ENCODE measurements around the gene FIG4. TPM values are rescaled to one million over a fixed set of nuclear protein-coding genes. Genes with fewer than 3 reads are reported as not detected.

Gene FIG4
- total RNA-seq, 2 experiments from 2014 or later: 13.1 to 14.3 TPM

DNA sequence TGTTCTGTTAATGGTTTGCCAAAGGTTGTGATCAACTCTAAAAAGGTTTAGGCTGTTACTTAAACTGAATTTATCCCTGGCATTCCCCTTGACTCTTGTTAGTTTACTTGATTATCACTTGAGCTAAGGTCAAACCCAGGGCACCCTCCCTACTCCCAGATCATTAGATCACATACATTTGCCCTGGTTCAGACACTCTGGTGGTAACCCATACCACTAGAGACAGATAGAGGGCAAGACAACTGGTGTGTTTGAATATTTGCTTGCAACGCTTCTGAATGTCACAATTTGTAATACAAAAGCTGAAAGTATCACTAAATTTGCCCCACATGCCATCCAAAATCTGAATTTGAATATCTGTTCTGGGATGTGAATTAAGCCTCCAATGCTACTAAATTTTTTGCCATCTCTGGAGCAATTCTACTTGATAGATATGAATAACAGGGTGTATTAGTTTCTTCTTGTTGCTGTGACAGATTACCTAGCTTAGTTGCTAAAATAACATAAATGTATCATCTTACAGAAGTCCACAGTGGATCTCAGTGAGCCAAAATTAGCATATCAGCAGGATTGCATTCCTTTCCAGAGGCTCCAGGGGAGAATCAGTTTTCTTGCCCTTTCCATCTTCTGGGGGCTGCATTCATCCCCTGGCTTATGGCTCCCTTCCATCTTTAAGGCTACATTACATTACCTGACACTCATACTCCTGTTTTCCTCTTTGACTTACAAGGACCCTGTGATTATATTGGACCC lies 45.4 kb downstream of the FIG4 start:
- Mint-ChIP-seq H3K4me3 (no peak overlapping the region), H3K36me3 (ENCODE audit: low read depth) (peaks cover 24% of the 10 kb centered on the region), H3K27ac (no peak overlapping the region), H3K4me1 (ENCODE audit: low read depth) (peaks cover 4% of the 10 kb centered on the region), H3K27me3 (no peaks in the 10 kb centered on the region), H3K9me3 (no peaks in the 10 kb centered on the region)
- ATAC-seq (no peak), DNase-seq (no peak)
- TF ChIP-seq, protein P1, sequence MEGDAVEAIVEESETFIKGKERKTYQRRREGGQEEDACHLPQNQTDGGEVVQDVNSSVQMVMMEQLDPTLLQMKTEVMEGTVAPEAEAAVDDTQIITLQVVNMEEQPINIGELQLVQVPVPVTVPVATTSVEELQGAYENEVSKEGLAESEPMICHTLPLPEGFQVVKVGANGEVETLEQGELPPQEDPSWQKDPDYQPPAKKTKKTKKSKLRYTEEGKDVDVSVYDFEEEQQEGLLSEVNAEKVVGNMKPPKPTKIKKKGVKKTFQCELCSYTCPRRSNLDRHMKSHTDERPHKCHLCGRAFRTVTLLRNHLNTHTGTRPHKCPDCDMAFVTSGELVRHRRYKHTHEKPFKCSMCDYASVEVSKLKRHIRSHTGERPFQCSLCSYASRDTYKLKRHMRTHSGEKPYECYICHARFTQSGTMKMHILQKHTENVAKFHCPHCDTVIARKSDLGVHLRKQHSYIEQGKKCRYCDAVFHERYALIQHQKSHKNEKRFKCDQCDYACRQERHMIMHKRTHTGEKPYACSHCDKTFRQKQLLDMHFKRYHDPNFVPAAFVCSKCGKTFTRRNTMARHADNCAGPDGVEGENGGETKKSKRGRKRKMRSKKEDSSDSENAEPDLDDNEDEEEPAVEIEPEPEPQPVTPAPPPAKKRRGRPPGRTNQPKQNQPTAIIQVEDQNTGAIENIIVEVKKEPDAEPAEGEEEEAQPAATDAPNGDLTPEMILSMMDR (IDR thresholded peaks at IDR 0.05): no peak
- intact Hi-C loops (cut with micrococcal nuclease): no loop called here
- ChIA-PET CTCF (no interaction called here), POLR2A (no interaction called here)

- H3K9me3 Mint-ChIP-seq: no peaks in the 10 kb centered on the region
- no peak overlapping the region for H3K27ac Mint-ChIP-seq
- no peak for ATAC-seq
- DNase-seq: no peak
- H3K4me3 Mint-ChIP-seq: no peak overlapping the region
- TF ChIP-seq, protein P1 (IDR thresholded peaks at IDR 0.05): no peak
- H3K27me3 Mint-ChIP-seq: no peaks in the 10 kb centered on the region
- POLR2A ChIA-PET: no interaction called here
- H3K36me3 Mint-ChIP-seq (ENCODE audit: low read depth): peaks cover 24% of the 10 kb centered on the region
- CTCF ChIA-PET: interaction anchor here (1.4 kb wide), 1 partner anchor 301 kb away, joined by 5 read pairs; no protein-coding TSS in a partner anchor
- intact Hi-C loops (cut with micrococcal nuclease): no loop called here
- peaks cover 4% of the 10 kb centered on the region for H3K4me1 Mint-ChIP-seq (ENCODE audit: low read depth)
Measured at GRCh38 chr6:109738255-109738654, 47.2 kb downstream of the FIG4 start.

- CTCF ChIA-PET: no interaction called here
- H3K9me3 Mint-ChIP-seq: no peaks in the 10 kb centered on the region
- H3K36me3 Mint-ChIP-seq (ENCODE audit: low read depth): peaks cover 26% of the 10 kb centered on the region
Measured at GRCh38 chr6:109738667-109739066, 47.6 kb downstream of the FIG4 start.

DNA sequence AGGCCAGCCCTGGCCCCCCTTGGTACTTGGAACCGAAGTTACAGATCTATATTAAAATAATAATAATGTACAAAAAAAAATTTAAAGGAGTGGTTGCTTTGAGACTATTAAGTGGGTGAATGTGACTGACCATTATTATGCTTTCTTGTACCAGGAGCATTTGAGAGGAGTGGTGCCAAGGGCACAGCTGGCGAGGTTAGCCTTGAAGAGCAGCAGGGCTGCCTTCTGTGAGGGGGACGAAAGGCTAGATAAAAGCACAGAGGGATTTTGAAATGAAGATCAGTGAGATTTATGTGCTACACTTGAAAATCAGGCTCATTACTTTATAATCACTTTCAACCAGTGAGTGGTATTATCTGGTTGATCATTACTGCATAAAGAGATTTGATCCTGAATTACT lies 48.6 kb downstream of the FIG4 start:
- no peak for DNase-seq
- intact Hi-C loops (cut with micrococcal nuclease): no loop called here
- CTCF ChIA-PET: interaction anchor here (2.0 kb wide), 1 partner anchor 300 kb away, joined by 6 read pairs; no protein-coding TSS in a partner anchor

More at GRCh38 chr6:109738667-109739066, 47.6 kb downstream of the FIG4 start:
- DNase-seq (no peak), ATAC-seq (no peak)
- Mint-ChIP-seq H3K27ac (no peak overlapping the region), H3K4me3 (no peak overlapping the region), H3K4me1 (ENCODE audit: low read depth) (peaks cover 4% of the 10 kb centered on the region), H3K27me3 (no peaks in the 10 kb centered on the region)
- intact Hi-C loops (cut with micrococcal nuclease): no loop called here
- TF ChIP-seq, protein P1 (IDR thresholded peaks at IDR 0.05): no peak
- POLR2A ChIA-PET: no interaction called here

GRCh38 chr6:109740787-109741186 lies 49.7 kb downstream of the FIG4 start:
- Mint-ChIP-seq H3K4me1 (ENCODE audit: low read depth) (peaks cover 4% of the 10 kb centered on the region), H3K36me3 (ENCODE audit: low read depth) (peaks cover 36% of the 10 kb centered on the region), H3K27ac (no peak overlapping the region), H3K9me3 (no peaks in the 10 kb centered on the region), H3K27me3 (no peaks in the 10 kb centered on the region), H3K4me3 (no peak overlapping the region)
- TF ChIP-seq, protein P1 (IDR thresholded peaks at IDR 0.05): no peak
- intact Hi-C loops (cut with micrococcal nuclease): no loop called here
- ATAC-seq (no peak), DNase-seq (peak; percentile 9)
- ChIA-PET POLR2A (interaction anchor here (0.6 kb wide), 1 partner anchor 572 kb away, joined by 3 read pairs; no protein-coding TSS in a partner anchor), CTCF (interaction anchor here (2.0 kb wide), 1 partner anchor 299 kb away, joined by 6 read pairs; no protein-coding TSS in a partner anchor)

More for the DNA sequence above, 48.6 kb downstream of the FIG4 start:
- Mint-ChIP-seq H3K27me3 (no peaks in the 10 kb centered on the region), H3K27ac (no peak overlapping the region), H3K4me3 (no peak overlapping the region), H3K4me1 (ENCODE audit: low read depth) (peaks cover 4% of the 10 kb centered on the region), H3K9me3 (no peaks in the 10 kb centered on the region), H3K36me3 (ENCODE audit: low read depth) (peaks cover 36% of the 10 kb centered on the region)
- TF ChIP-seq, protein P1 (IDR thresholded peaks at IDR 0.05): no peak
- POLR2A ChIA-PET: no interaction called here
- ATAC-seq: no peak

Measured in activated CD8-positive, alpha-beta T cell treated with anti-CD3 and anti-CD28 coated beads for 36 hours (primary cell).